ENCODE measurements around the gene EPB41L3. TPM values are rescaled to one million over a fixed set of nuclear protein-coding genes. Genes with fewer than 3 reads are reported as not detected.

EPB41L3 gene
- total RNA-seq, 1 experiment from 2014 or later = 16.1 TPM

DNA sequence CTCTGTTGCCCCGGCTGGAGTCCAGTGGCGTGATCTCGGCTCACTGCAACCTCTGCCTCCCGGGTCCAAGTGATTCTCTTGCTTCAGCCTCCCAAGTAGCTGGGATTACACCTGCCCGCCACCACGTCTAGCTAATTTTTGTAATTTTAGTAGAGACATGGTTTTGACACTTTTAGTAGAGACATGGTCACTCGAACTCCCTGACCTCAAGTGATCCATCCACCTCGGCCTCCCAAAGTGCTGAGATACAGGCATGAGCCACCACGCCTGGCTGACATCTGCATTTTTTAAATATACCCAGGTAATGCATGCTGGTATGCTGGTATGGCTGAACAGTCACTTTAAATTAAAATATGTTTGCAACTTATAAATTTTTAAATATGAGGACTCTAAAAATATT lies 91.9 kb downstream of the EPB41L3 start:
- no peak overlapping the region for H3K23ac ChIP-seq (ENCODE audit: insufficient read length, low read depth, low read length)
- no peak overlapping the region for H3K4ac ChIP-seq (ENCODE audit: low read depth, low read length)
- no peak overlapping the region for H4K8ac ChIP-seq (replicated peaks; ENCODE audit: insufficient read length, low read depth, low read length)
- H3K18ac ChIP-seq (ENCODE audit: insufficient read length, low read depth, low read length) = no peak overlapping the region
- no peaks in the 10 kb centered on the region for H3K79me2 ChIP-seq (ENCODE audit: insufficient read depth, low read length)
- no peak overlapping the region for H2BK15ac ChIP-seq (ENCODE audit: low read depth, low read length)
- H2BK5ac ChIP-seq (ENCODE audit: insufficient read length, low read length) = no peak overlapping the region
- no peaks in the 10 kb centered on the region; the same call in 1 of the 2 replicates for H3K4me1 ChIP-seq (ENCODE audit: insufficient read depth, low read length)
- H4K5ac ChIP-seq (ENCODE audit: insufficient read length, low read depth, low read length) = no peak overlapping the region
- H2BK120ac ChIP-seq (ENCODE audit: low read depth, low read length, poor library complexity, severe bottlenecking) = no peak overlapping the region
- H2AK5ac ChIP-seq (ENCODE audit: insufficient read length, low read length) = no peak overlapping the region
- WGBS (ENCODE audit: extremely low coverage, insufficient read length, low lambda C conversion rate) = no CpG with 5 or more reads among the region's 9 CpGs
- H3K4me2 ChIP-seq (ENCODE audit: insufficient read depth, insufficient read length, low read length) = no peak overlapping the region
- no peak overlapping the region for H3T11ph ChIP-seq (ENCODE audit: low read length)
- Mint-ChIP-seq H3K9me3 (no peaks in the 10 kb centered on the region), H3K27ac (no peak overlapping the region), H3K36me3 (ENCODE audit: insufficient read depth in 1 of 3, low read depth in 3 of 3) (no peaks in the 10 kb centered on the region), H3K4me3 (no peak overlapping the region), H3K4me1 (peaks cover under 1 to 1% of the 10 kb centered on the region in 2 experiments; a peak in 3 of 4 replicates), H3K27me3 (ENCODE audit: low read depth) (no peaks in the 10 kb centered on the region)
- no peak for DNase-seq
- TF ChIP-seq, protein P1, sequence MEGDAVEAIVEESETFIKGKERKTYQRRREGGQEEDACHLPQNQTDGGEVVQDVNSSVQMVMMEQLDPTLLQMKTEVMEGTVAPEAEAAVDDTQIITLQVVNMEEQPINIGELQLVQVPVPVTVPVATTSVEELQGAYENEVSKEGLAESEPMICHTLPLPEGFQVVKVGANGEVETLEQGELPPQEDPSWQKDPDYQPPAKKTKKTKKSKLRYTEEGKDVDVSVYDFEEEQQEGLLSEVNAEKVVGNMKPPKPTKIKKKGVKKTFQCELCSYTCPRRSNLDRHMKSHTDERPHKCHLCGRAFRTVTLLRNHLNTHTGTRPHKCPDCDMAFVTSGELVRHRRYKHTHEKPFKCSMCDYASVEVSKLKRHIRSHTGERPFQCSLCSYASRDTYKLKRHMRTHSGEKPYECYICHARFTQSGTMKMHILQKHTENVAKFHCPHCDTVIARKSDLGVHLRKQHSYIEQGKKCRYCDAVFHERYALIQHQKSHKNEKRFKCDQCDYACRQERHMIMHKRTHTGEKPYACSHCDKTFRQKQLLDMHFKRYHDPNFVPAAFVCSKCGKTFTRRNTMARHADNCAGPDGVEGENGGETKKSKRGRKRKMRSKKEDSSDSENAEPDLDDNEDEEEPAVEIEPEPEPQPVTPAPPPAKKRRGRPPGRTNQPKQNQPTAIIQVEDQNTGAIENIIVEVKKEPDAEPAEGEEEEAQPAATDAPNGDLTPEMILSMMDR (conservative IDR thresholded peaks at IDR 0.05) = no peak
- H4K20me1 ChIP-seq (ENCODE audit: control insufficient read depth, insufficient read depth, insufficient read length) = no peaks in the 10 kb centered on the region
- no peak overlapping the region for H2BK20ac ChIP-seq (ENCODE audit: low read depth, low read length, poor library complexity, severe bottlenecking)
- H3K14ac ChIP-seq (ENCODE audit: insufficient read depth, low read length) = no peak overlapping the region
- no peak overlapping the region for H2BK12ac ChIP-seq (ENCODE audit: insufficient read length, low read depth, low read length)
- H3K56ac ChIP-seq (ENCODE audit: insufficient read length, low read depth, low read length) = no peak overlapping the region
- no peak overlapping the region for H3K27ac ChIP-seq (ENCODE audit: insufficient read length, low read depth, low read length)
- H3K9ac ChIP-seq (ENCODE audit: extremely low read depth, insufficient read length, low read length) = no peak overlapping the region
- no peaks in the 10 kb centered on the region for H3K23me2 ChIP-seq (ENCODE audit: insufficient read length, low read depth, low read length, poor library complexity, severe bottlenecking)
- H3K27me3 ChIP-seq (ENCODE audit: insufficient read depth, low read length) = no peaks in the 10 kb centered on the region
- no peaks in the 10 kb centered on the region for H3K9me3 ChIP-seq (ENCODE audit: control insufficient read depth, low read depth, low read length)
- no peak overlapping the region for H4K91ac ChIP-seq (ENCODE audit: insufficient read length, low read depth, low read length)
- no peak overlapping the region for H2AFZ ChIP-seq (ENCODE audit: low read length)
- no peaks in the 10 kb centered on the region for H3K79me1 ChIP-seq (ENCODE audit: insufficient read depth, low read depth, low read length, poor library complexity, severe bottlenecking)

Data from H9 (cell line).